GM06990 (cell line): Measurements from ENCODE around the gene SLC27A3.

Experiments used
- DNase-seq: peaks from one replicate; pipeline ENCODE4 v3.0.0-alpha.2; 2011; ENCODE audit not compliant: insufficient read length; ENCODE audit errors: extremely low read depth
- H3K27me3 ChIP-seq: replicated peaks from 2 replicates; pipeline ENCODE4 v1.6.0; 2011; ENCODE audit warnings: low read length; ENCODE audit not compliant: control insufficient read depth, insufficient read depth
- H3K36me3 ChIP-seq: 2 replicates; pipeline ENCODE4 v1.5.1; 2011; ENCODE audit warnings: low read length; ENCODE audit not compliant: control insufficient read depth, insufficient read depth
- H3K4me3 ChIP-seq: replicated peaks from 2 replicates; pipeline ENCODE4 v1.5.1; 2011; ENCODE audit warnings: low read depth, mild to moderate bottlenecking, control low read depth, low read length
- TF ChIP-seq, protein P1 (sequence below): IDR thresholded peaks from 2 replicates; pipeline ENCODE4 v1.5.1; 2011; ENCODE audit warnings: low read length, control low read depth, mild to moderate bottlenecking, inconsistent platforms; ENCODE audit not compliant: insufficient read depth, poor library complexity, severe bottlenecking

The SLC27A3 gene

GRCh38 chr1:153768316-153769181 is 6.7 kb upstream of the SLC27A3 start:
- DNase-seq, result no peak
- TF ChIP-seq, protein P1, sequence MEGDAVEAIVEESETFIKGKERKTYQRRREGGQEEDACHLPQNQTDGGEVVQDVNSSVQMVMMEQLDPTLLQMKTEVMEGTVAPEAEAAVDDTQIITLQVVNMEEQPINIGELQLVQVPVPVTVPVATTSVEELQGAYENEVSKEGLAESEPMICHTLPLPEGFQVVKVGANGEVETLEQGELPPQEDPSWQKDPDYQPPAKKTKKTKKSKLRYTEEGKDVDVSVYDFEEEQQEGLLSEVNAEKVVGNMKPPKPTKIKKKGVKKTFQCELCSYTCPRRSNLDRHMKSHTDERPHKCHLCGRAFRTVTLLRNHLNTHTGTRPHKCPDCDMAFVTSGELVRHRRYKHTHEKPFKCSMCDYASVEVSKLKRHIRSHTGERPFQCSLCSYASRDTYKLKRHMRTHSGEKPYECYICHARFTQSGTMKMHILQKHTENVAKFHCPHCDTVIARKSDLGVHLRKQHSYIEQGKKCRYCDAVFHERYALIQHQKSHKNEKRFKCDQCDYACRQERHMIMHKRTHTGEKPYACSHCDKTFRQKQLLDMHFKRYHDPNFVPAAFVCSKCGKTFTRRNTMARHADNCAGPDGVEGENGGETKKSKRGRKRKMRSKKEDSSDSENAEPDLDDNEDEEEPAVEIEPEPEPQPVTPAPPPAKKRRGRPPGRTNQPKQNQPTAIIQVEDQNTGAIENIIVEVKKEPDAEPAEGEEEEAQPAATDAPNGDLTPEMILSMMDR, result no peak
- no peaks in the 10 kb centered on the region for H3K27me3 ChIP-seq
- peaks cover 56% of the 10 kb centered on the region for H3K36me3 ChIP-seq
- H3K4me3 ChIP-seq, result no peak overlapping the region

DNA sequence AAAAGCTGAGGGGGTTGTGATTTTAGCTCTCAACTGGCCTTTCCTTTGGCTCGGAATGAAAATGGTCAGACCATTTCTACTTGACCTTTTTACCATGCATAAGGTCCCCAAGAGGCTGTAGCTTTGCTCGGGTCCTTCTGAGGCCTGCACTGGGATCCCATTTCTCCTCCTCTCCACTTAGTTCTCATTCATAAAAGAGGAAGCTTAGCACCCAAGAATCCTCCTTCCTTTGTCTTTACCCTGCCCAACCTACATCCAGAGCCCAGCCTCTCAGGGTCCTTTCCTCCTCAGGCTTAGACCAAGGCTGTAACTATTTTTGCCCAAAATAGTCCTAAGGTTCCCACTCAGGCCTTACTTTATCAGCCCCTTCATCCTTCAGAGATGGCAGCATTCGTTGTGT is 6.0 kb upstream of the SLC27A3 start:
- peaks cover 50% of the 10 kb centered on the region for H3K36me3 ChIP-seq
- H3K27me3 ChIP-seq, result no peaks in the 10 kb centered on the region
- TF ChIP-seq, protein P1, result no peak
- H3K4me3 ChIP-seq, result no peak overlapping the region
- DNase-seq, result no peak

DNA sequence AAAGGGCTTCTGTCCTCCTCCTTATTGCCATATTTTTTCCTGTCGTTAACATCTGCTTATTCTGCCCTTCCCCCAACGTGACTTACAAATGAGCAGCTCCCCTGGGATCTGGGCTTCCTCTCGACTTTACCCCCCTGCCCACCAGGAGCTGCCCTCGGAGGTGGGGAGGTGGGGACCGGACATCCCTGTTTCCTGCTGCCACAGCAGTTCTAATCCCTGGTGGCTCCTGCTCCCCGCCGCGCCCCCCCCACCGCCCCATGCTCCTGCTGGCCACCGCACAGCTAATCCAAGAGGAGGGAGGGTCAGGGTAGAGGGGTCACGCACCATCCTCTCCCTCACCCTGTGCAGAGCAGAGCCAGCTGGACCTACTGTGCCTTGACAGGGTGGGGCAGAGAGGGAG is 4.4 kb upstream of the SLC27A3 start:
- no peak for DNase-seq
- H3K36me3 ChIP-seq, result peaks cover 41% of the 10 kb centered on the region
- TF ChIP-seq, protein P1, result no peak
- H3K27me3 ChIP-seq, result no peaks in the 10 kb centered on the region
- no peak overlapping the region for H3K4me3 ChIP-seq

- no peak for DNase-seq
- Histone ChIP-seq H3K36me3 (peaks cover 41% of the 10 kb centered on the region), H3K4me3 (no peak overlapping the region), H3K27me3 (no peaks in the 10 kb centered on the region)
- TF ChIP-seq, protein P1, result no peak
Measured at GRCh38 chr1:153771261-153771660, 3.9 kb upstream of the SLC27A3 start.

GRCh38 chr1:153771841-153772593 is 3.2 kb upstream of the SLC27A3 start:
- TF ChIP-seq, protein P1, result peak; percentile 23
- peaks cover 41% of the 10 kb centered on the region for H3K36me3 ChIP-seq
- no peak for DNase-seq
- no peak overlapping the region for H3K4me3 ChIP-seq
- no peaks in the 10 kb centered on the region for H3K27me3 ChIP-seq
